NCI-H1436 treated with DMSO at 0.1 percent for 48 hours (cell line): Measurements from ENCODE around the gene DPYSL5.
"Not testable (repeated sequence)": the region's sequence is repeated elsewhere in the genome, so short reads cannot be mapped to it uniquely, and the experiment has no call there.

ENCODE experiments used
- DNase-seq: peaks from one replicate; lab custom pipeline; 2025; lab: John Stamatoyannopoulos, UW

The DPYSL5 gene

DNA sequence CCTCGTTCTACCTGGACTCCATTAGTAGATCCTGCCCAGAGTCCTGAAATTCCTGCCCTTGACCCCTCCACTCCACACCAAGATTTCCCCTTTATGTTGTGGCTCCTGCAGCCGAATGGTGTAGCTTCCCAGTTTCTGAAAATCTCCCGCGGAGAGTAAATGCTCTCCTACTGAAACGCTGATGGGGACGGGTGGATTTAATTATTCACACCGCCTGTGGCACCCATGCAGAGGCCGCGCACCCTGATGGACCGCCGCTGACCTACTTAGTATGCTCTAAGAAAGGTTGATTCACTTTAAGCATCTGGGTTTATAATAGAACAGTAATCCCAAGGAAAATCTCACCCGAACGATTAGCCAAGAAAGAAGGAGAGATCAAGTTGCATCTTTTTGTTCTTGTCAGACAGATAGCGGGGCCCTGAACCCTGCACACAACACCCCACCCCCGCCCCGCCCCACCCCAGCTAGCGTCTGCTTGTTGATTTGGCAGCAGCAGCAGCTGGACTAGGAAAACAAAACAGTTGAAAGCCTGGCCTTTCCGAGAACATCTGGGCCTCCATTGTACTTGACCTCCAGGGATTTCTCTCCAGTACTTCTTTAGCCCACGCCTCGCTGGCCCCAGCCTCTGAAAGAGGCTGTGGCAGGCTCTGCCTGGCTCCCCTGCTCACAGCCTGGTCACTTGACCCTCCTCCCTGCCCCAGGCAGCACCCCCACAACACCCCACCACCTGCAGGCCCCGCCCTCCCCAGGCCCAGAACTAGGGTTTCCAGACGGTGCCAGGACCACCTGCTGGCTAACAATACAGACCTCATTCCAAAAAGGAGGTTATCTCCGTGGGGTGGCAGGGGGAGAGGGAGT is 53.6 kb downstream of the DPYSL5 start:
- DNase-seq, result no peak

- no peak for DNase-seq
These were observed 55.7 kb downstream of the DPYSL5 start for GRCh38 chr2:26903676-26904075.

DNA sequence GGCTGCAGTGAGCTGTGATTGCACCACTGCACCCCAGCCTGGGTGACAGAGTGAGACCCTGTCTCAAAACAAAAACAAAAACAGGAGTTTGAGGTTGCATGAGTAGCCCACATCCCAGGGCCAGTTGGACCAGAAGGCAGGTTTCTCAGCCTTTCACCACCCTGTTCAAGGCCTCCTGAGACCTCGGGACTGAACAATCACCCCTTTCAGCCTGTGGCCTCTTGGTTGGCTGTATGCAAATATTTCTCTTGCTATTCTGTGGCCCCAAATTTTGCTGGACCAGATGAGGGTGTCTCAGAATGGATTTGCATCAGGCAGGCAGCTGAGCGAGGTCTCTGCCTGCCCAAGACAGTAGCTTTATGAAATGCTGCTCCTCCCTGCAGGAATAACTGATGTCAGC is 56.9 kb downstream of the DPYSL5 start:
- DNase-seq, result no peak

- no peak for DNase-seq
These were observed 57.6 kb downstream of the DPYSL5 start for GRCh38 chr2:26905341-26906198.

- DNase-seq, result no peak
These were observed 59.5 kb downstream of the DPYSL5 start for GRCh38 chr2:26907416-26907815.

DNA sequence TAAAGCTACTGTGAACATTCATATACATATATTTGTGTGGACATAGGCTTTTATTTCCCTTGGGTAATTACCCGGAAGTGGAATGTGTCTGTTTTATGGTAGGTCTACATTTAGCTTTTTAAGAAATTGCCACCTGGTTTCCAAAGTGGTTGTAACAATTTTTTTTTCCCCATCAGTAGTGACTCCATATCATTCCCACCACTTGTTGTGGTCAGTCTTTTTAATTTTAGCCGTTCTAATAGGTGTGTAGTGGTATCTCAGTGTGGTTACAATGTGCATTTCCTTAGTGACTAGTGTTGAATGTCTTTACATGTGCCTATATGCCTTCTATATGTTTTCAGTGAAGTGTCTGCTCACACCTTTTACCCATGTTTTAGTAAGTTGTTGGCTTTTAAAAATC is 62.2 kb downstream of the DPYSL5 start:
- DNase-seq, result no peak

DNA sequence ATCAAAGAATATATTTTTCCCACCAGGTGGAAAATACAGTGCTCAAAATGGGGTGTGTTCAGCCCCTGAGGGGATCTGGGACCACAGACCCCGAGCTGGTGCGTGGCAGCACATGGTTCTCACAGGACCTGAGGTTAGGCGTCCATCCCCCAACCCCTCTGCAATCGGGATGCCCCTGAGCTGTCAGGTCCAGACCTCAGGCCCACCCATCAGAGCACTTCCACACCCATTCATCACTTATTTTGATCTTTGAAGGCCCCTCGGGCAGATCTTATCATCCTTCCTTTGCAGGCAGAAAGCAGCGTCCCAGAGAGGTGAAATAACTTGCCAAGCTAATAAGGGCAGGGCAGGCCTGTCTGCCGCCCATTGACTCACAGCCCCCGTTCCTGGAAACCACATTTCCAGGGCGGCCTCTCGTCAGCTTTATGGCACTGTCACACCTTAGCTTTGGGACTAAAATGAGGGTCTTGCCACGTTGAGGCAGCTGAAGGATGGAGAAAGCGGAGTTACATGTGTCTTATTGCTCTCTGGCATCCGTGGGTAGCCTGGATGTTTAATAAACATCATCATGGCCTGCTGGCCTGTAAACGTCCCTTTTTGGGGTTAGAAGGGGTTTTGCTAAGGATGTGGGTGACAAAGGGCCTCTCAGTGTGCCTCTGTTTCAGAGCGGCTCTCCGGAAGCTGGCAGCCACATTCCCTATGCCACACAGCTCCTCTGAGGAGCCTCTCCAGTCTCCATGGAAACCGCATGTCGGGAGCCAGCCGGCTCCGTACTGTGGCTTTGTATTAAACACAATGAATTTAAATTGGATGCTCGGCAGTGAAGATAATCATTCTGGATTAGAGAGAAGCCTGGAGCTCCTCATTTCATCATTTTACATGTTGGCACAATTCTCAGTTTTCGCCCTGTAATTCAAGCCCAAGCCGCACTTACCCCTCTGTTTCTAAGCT is 64.3 kb downstream of the DPYSL5 start:
- no peak for DNase-seq

GRCh38 chr2:26913606-26913998 is 65.7 kb downstream of the DPYSL5 start:
- DNase-seq, result no peak

DNA sequence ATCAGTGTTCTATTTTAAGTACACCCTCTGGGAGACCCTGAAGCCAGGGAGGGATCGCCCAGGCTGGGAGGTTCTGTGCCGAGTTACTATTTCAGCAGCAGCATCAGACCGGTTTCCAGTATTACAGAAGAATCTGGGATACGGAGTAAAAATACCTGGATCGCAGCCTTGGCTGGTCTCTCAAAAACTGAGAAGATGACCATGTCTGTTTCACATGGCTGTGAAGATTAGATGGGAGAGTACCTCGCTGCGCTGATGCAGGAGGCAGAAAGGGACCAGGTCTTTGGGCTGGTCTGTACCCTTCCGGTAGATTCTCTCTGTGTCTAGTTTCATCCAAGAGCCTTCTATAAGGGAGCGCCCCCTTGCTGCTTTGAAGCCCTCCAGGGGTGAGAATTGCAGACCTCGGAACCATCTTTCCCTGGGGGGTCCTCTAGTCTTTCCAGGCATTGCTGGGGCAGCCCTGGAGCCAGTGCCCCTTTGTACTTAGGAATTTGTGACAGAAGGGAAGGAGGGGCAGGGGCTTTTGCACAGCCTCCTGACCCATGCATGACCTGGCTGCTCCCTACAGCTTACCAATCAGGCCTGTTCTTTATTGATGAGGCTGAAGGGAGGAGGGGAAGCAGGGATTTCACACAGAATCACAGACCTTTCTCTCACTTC is 66.2 kb downstream of the DPYSL5 start:
- no peak for DNase-seq

DNA sequence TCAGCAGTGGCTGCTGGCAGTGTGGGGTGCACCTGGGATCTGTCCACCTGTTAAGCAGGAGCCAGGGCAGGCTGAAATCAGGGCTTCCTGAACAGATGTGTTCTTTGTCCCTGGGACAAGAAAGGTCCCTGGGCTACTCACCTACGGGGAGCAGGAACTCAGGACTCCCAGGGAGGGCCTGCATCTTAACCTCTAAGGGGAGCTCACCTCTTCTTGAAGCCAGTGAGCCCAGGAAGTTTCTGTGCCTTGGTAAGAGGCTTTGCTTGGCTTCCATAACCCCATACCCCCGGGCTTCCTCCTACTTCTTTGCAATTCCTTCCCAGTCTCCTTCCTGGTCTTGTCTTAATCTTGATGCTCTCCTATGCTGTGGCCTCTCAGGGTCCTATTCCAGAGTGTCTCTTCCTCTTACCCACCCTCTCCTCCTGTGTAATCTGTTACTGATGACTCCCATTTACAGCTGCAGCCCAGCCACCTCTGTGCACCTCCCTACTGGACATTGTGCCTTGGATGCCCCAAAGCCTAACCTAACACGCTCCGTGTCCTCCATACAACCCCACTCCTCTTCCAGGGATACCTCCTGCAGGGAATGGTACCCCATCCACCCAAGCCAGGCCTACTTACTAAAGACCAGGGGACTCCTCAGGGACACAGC is 66.9 kb downstream of the DPYSL5 start:
- DNase-seq, result no peak

DNA sequence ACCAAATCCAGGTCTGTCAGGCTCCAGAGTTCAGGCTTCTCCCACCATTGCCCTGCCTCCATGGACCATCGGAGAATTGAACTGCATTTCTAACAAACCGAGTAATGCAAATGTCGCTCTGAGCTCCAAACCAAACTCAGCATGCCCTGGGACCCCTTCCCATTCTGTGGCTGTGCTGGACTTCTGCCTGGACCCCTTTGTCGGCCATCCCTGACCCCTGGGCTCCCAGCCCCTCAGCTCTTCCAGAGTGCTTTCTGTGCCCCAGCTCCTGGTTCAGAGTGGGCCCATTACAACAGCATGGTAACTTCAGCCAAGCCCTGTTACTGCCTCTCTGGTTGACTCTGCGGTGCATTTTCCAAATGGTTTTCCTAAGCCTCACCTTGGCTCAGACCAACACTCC is 67.4 kb downstream of the DPYSL5 start:
- no peak for DNase-seq

DNA sequence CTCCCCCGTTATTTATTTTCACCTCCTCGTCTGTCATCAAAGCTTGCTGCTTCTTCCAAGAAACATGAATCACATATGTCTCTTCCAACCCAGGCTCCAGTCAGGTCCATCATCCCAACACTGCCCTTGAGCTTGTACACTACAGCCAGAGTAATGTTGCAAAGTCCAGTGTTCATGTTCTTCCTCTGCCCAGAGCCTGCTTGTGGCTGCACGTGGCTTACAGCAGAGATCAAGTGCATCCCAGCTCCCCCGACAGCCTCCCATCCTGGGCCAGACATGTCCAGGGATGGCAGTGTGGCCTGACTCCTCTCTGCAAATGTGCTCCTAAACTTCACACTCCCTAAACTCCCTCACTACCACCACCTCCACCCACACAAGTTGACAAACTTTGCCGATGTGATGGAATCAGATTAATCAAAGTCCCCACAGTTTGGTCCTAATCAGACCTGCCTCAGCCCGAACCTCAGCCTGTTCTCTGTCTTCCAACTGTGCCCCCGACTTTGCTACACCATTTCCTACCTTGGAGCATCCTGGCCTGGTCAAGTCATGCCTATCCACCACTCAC is 68.3 kb downstream of the DPYSL5 start:
- no peak for DNase-seq

- no peak for DNase-seq
These were observed 69.4 kb downstream of the DPYSL5 start for GRCh38 chr2:26917135-26917836.

DNA sequence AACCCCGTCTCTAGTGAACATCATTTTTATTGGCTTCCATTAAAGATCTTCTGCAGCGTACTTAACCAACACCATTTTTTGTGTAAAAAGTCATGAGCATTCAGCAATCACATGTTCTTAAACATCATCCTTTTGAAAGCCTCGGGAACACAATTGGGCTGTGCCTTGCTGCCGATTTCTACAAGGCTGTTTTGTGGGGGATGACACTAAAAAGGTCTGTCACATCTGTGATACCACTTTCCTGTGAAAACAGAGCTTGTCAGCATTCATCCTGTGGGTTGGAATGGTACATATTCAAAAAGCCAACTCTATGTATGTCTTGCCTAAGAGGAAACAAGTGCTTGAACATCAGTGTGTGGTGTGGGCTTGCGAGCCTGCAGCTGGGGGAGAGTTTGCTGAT is 73.4 kb downstream of the DPYSL5 start:
- no peak for DNase-seq

- no peak for DNase-seq
These were observed 74.7 kb downstream of the DPYSL5 start for GRCh38 chr2:26922405-26923188.

DNA sequence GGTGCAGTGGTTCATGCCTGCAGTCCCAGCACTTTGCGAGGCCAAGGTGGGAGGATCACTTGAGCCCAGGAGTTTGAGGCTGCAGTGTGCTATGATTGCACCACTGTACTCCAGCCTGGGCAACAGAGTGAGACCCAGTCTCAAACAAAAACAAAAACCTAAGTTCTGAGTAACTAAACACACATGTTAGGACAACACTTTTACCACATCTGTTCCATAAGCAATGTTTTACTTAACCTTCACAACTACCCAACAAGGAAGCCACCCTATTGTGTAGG is 75.2 kb downstream of the DPYSL5 start:
- not testable (repeated sequence) for DNase-seq

GRCh38 chr2:26924731-26925099 is 76.8 kb downstream of the DPYSL5 start:
- DNase-seq, result no peak

- no peak for DNase-seq
These were observed 77.3 kb downstream of the DPYSL5 start for GRCh38 chr2:26925100-26925791.

DNA sequence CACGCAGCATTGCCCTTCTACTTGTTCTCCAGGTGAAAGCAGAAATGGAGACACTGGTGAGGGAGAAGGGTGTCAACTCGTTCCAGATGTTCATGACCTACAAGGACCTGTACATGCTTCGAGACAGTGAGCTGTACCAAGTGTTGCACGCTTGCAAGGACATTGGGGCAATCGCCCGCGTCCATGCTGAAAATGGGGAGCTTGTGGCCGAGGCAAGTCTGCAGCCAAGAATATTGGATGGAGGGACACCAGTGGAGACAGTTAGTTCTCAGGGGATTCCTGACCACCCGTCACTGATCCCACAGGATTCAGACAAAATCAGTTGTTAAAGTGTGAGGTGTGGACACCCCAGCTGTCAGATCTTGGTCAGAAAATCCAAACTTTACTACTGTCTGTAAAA is 79.3 kb downstream of the DPYSL5 start:
- no peak for DNase-seq
